Thoracic aorta (tissue), 2 donors: ENCODE measurements around the gene NDUFA3. TPM values are rescaled to one million over a fixed set of nuclear protein-coding genes. Genes with fewer than 3 reads are reported as not detected.

Experiments used
- ATAC-seq: fragments of 150-250 bp; one replicate; pipeline ENCODE4 v1.8.0; 2017; ENCODE audit warnings: low read depth; ENCODE audit not compliant: insufficient number of reproducible peaks, low FRiP score
- DNase-seq: peaks from one replicate; pipeline ENCODE4 v3.0.0-alpha.2; 2020; ENCODE audit warnings: low spot score
- H3K27ac ChIP-seq, 2 donors: fragments of 200-600 bp; sonication (generic); 1 replicate in 1 of 2; 2 replicates in 1 of 2; pipeline ENCODE4 v1.5.1; 2016; ENCODE audit warnings: mild to moderate bottlenecking in 2 of 2, moderate library complexity in 2 of 2
- H3K27me3 ChIP-seq: fragments of 200-600 bp; sonication (generic); replicated peaks from 2 replicates; pipeline ENCODE4 v1.6.0; 2016; ENCODE audit warnings: mild to moderate bottlenecking; ENCODE audit not compliant: insufficient read depth
- H3K36me3 ChIP-seq: fragments of 200-600 bp; sonication (generic); one replicate; pipeline ENCODE4 v1.5.1; 2016
- H3K4me1 ChIP-seq, 2 donors: fragments of 200-600 bp; sonication (generic); 1 replicate in 1 of 2; 2 replicates in 1 of 2; pipeline versions ENCODE4 v1.5.1 to v1.6.0; 2016; ENCODE audit warnings: low read depth in 2 of 2, mild to moderate bottlenecking in 1 of 2; ENCODE audit not compliant: control insufficient read depth in 1 of 2
- H3K4me3 ChIP-seq: fragments of 200-600 bp; sonication (generic); 2 replicates; pipeline ENCODE4 v1.5.1; 2016; ENCODE audit warnings: mild to moderate bottlenecking
- H3K9me3 ChIP-seq: fragments of 200-600 bp; sonication (generic); 2 replicates; pipeline ENCODE4 v1.5.1; 2016
- total RNA-seq, 2 donors: library from RNA; depleted of rRNA; stranded (reverse); fragments of >200 nt; gene quantifications; one replicate each; pipeline versions ENCODE4 v1.1.0 to v1.2.3, GENCODE V29; 2016
- TF ChIP-seq, protein P1 (sequence below): fragments of 200-600 bp; sonication (generic); IDR thresholded peaks from one replicate; pipeline ENCODE4 v1.5.1; 2019; ENCODE audit warnings: antibody characterized with exemption

NDUFA3 gene
- total RNA-seq, 2 donors from 2014 or later: 13.0 to 16.6 TPM

GRCh38 chr19:54151362-54152035 is 48.8 kb downstream of the NDUFA3 start:
- TF ChIP-seq, protein P1, sequence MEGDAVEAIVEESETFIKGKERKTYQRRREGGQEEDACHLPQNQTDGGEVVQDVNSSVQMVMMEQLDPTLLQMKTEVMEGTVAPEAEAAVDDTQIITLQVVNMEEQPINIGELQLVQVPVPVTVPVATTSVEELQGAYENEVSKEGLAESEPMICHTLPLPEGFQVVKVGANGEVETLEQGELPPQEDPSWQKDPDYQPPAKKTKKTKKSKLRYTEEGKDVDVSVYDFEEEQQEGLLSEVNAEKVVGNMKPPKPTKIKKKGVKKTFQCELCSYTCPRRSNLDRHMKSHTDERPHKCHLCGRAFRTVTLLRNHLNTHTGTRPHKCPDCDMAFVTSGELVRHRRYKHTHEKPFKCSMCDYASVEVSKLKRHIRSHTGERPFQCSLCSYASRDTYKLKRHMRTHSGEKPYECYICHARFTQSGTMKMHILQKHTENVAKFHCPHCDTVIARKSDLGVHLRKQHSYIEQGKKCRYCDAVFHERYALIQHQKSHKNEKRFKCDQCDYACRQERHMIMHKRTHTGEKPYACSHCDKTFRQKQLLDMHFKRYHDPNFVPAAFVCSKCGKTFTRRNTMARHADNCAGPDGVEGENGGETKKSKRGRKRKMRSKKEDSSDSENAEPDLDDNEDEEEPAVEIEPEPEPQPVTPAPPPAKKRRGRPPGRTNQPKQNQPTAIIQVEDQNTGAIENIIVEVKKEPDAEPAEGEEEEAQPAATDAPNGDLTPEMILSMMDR: no peak
- Histone ChIP-seq H3K4me1 (no peaks in the 10 kb centered on the region), H3K4me3 (no peak overlapping the region), H3K27ac (no peak overlapping the region), H3K36me3 (peaks cover 86% of the 10 kb centered on the region), H3K27me3 (no peaks in the 10 kb centered on the region), H3K9me3 (no peaks in the 10 kb centered on the region)
- ATAC-seq (no peak), DNase-seq (no peak)

- Histone ChIP-seq H3K27me3 (no peaks in the 10 kb centered on the region), H3K27ac (no peak overlapping the region), H3K4me1 (no peaks in the 10 kb centered on the region), H3K9me3 (no peaks in the 10 kb centered on the region), H3K4me3 (no peak overlapping the region), H3K36me3 (peaks cover 86% of the 10 kb centered on the region)
- ATAC-seq (no peak), DNase-seq (no peak)
- TF ChIP-seq, protein P1: no peak
Measured at GRCh38 chr19:54152267-54152666, 49.6 kb downstream of the NDUFA3 start.

- TF ChIP-seq, protein P1: no peak
- no peak for DNase-seq
- Histone ChIP-seq H3K36me3 (peaks cover 82% of the 10 kb centered on the region), H3K9me3 (no peaks in the 10 kb centered on the region), H3K27ac (no peak overlapping the region), H3K4me1 (no peaks in the 10 kb centered on the region), H3K27me3 (no peaks in the 10 kb centered on the region), H3K4me3 (no peak overlapping the region)
- ATAC-seq: no peak
Measured at GRCh38 chr19:54152878-54153524, 50.3 kb downstream of the NDUFA3 start.

DNA sequence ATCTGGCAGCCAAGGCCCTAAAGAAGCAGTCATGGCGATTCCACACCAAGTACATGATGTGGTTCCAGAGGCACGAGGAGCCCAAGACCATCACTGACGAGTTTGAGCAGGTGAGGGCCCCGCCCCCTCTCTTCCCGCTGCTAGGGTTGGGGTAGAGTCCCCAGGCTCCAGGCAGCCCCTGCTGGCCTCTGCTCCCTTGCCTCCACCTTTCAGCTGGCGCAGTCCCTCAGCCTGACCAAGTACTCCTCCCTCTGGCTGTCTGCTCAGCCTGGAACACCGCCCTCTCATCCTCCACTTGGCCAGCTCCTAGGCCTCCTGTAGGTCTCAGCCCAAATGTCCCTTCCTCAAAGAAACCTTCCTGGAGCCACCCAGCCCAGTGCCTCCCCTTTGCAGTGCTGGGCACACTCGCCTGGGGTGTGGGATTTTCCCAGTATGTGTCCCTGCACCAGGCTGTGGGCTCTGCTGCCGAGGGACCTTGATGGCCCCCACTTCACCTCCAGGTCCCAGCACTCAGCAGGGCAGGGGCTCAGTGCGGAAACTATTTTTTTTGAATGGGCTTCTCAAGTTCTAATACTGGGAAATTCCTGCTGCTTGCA is 51.2 kb downstream of the NDUFA3 start:
- Histone ChIP-seq H3K4me1 (peaks cover 6 to 8% of the 10 kb centered on the region in 2 donors), H3K27me3 (no peaks in the 10 kb centered on the region), H3K9me3 (no peaks in the 10 kb centered on the region), H3K4me3 (no peak overlapping the region), H3K36me3 (peaks cover 74% of the 10 kb centered on the region), H3K27ac (no peak overlapping the region)
- ATAC-seq: no peak
- TF ChIP-seq, protein P1: no peak
- DNase-seq: no peak

GRCh38 chr19:54154603-54155345 is 52.1 kb downstream of the NDUFA3 start:
- Histone ChIP-seq H3K27me3 (no peaks in the 10 kb centered on the region), H3K27ac (no peak overlapping the region), H3K36me3 (peaks cover 64% of the 10 kb centered on the region), H3K4me3 (no peak overlapping the region), H3K4me1 (peaks cover 6 to 11% of the 10 kb centered on the region in 2 donors), H3K9me3 (no peaks in the 10 kb centered on the region)
- DNase-seq (no peak), ATAC-seq (no peak)
- TF ChIP-seq, protein P1: no peak
